Stomach smooth muscle (tissue), 2 donors: Measurements from ENCODE around the gene DLG2.

ENCODE experiments used
- H3K27ac ChIP-seq: one replicate; pipeline ENCODE4 v1.7.0; 2013; ENCODE audit warnings: mild to moderate bottlenecking, low read length, inconsistent platforms
- H3K27me3 ChIP-seq, 2 donors: one replicate each; pipeline ENCODE4 v1.7.0; 2013; ENCODE audit warnings: low read length in 2 of 2; ENCODE audit not compliant: insufficient read depth in 2 of 2, control insufficient read depth in 1 of 2
- H3K36me3 ChIP-seq, 2 donors: one replicate each; pipeline ENCODE4 v1.7.0; 2013; ENCODE audit warnings: low read length in 2 of 2; ENCODE audit not compliant: control insufficient read depth in 2 of 2, insufficient read depth in 2 of 2
- H3K4me1 ChIP-seq: one replicate; pipeline ENCODE4 v1.7.0; 2013; ENCODE audit warnings: low read length; ENCODE audit not compliant: control insufficient read depth, insufficient read depth
- H3K4me3 ChIP-seq, 2 donors: one replicate each; pipeline ENCODE4 v1.7.0; 2013; ENCODE audit warnings: low read length in 2 of 2
- H3K9ac ChIP-seq, 2 donors: one replicate each; pipeline ENCODE4 v1.7.0; 2013; ENCODE audit warnings: low read length in 2 of 2, mild to moderate bottlenecking in 1 of 2
- H3K9me3 ChIP-seq, 2 donors: one replicate each; pipeline ENCODE4 v1.7.0; 2013; ENCODE audit warnings: low read length in 2 of 2; ENCODE audit not compliant: control insufficient read depth in 2 of 2
- donor health status: healthy.
- donor health status: Pancreatic carcinoma.

Gene DLG2

DNA sequence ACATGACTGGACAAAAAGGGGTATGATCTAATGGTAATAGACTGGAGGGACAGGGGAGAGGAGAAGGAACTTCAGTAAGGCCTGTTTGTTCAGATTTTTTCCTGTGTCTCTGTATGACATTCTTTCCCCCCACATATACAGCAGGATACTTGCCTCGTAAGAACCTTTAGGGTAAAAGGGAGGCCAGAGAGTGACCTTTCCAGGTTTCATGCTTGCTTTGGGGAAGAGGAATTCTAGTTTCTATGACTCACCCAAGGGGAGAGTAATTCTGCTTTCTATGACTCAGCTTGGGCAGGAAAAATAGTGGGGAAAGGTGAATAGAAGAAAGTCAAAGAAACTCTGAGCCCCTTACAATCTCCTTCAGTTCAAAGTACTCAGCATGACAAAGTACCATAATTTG is 457.0 kb downstream of the DLG2 start:
- Histone ChIP-seq H3K9ac (no peak overlapping the region), H3K4me1 (no peaks in the 10 kb centered on the region), H3K4me3 (no peak overlapping the region), H3K27me3 (no peaks in the 10 kb centered on the region), H3K36me3 (no peaks in the 10 kb centered on the region), H3K9me3 (peaks cover 0 to 7% of the 10 kb centered on the region in 2 donors), H3K27ac (no peak overlapping the region)

- H3K9me3 ChIP-seq, result peaks cover 0 to 5% of the 10 kb centered on the region in 2 donors
These were observed 459.7 kb downstream of the DLG2 start for GRCh38 chr11:85167471-85167870.

GRCh38 chr11:85167038-85167437 is 460.1 kb downstream of the DLG2 start:
- Histone ChIP-seq H3K27me3 (no peaks in the 10 kb centered on the region), H3K9ac (no peak overlapping the region), H3K27ac (no peak overlapping the region), H3K36me3 (no peaks in the 10 kb centered on the region), H3K4me1 (no peaks in the 10 kb centered on the region), H3K4me3 (no peak overlapping the region), H3K9me3 (peaks cover 0 to 4% of the 10 kb centered on the region in 2 donors)

More at GRCh38 chr11:85167471-85167870, 459.7 kb downstream of the DLG2 start:
- H3K27ac ChIP-seq, result no peak overlapping the region
- H3K27me3 ChIP-seq, result no peaks in the 10 kb centered on the region
- no peak overlapping the region for H3K9ac ChIP-seq
- H3K36me3 ChIP-seq, result no peaks in the 10 kb centered on the region
- H3K4me3 ChIP-seq, result no peak overlapping the region
- no peaks in the 10 kb centered on the region for H3K4me1 ChIP-seq

- Histone ChIP-seq H3K27ac (no peak overlapping the region), H3K4me3 (no peak overlapping the region), H3K27me3 (no peaks in the 10 kb centered on the region), H3K9me3 (no peaks in the 10 kb centered on the region), H3K9ac (no peak overlapping the region), H3K4me1 (no peaks in the 10 kb centered on the region), H3K36me3 (no peaks in the 10 kb centered on the region)
These were observed 461.3 kb downstream of the DLG2 start for GRCh38 chr11:85165819-85166218.

- Histone ChIP-seq H3K4me3 (no peak overlapping the region), H3K9me3 (no peaks in the 10 kb centered on the region), H3K27ac (no peak overlapping the region), H3K27me3 (no peaks in the 10 kb centered on the region), H3K36me3 (no peaks in the 10 kb centered on the region), H3K9ac (no peak overlapping the region), H3K4me1 (no peaks in the 10 kb centered on the region)
These were observed 462.4 kb downstream of the DLG2 start for GRCh38 chr11:85164743-85165142.

GRCh38 chr11:85154294-85154693 is 472.9 kb downstream of the DLG2 start:
- Histone ChIP-seq H3K4me3 (no peak overlapping the region), H3K9ac (no peak overlapping the region), H3K27me3 (no peaks in the 10 kb centered on the region), H3K27ac (no peak overlapping the region), H3K4me1 (no peaks in the 10 kb centered on the region), H3K9me3 (peaks cover 0 to 3% of the 10 kb centered on the region in 2 donors), H3K36me3 (no peaks in the 10 kb centered on the region)

GRCh38 chr11:85137597-85137996 is 489.5 kb downstream of the DLG2 start:
- H3K36me3 ChIP-seq, result no peaks in the 10 kb centered on the region
- H3K27me3 ChIP-seq, result no peaks in the 10 kb centered on the region
- no peaks in the 10 kb centered on the region for H3K9me3 ChIP-seq
- no peaks in the 10 kb centered on the region for H3K4me1 ChIP-seq
- H3K4me3 ChIP-seq, result no peak overlapping the region
- no peak overlapping the region for H3K9ac ChIP-seq
- H3K27ac ChIP-seq, result no peak overlapping the region

GRCh38 chr11:85133636-85134035 is 493.5 kb downstream of the DLG2 start:
- no peaks in the 10 kb centered on the region for H3K36me3 ChIP-seq
- H3K27ac ChIP-seq, result no peak overlapping the region
- no peaks in the 10 kb centered on the region for H3K4me1 ChIP-seq
- no peaks in the 10 kb centered on the region for H3K9me3 ChIP-seq
- H3K9ac ChIP-seq, result no peak overlapping the region
- H3K27me3 ChIP-seq, result no peaks in the 10 kb centered on the region
- H3K4me3 ChIP-seq, result no peak overlapping the region

DNA sequence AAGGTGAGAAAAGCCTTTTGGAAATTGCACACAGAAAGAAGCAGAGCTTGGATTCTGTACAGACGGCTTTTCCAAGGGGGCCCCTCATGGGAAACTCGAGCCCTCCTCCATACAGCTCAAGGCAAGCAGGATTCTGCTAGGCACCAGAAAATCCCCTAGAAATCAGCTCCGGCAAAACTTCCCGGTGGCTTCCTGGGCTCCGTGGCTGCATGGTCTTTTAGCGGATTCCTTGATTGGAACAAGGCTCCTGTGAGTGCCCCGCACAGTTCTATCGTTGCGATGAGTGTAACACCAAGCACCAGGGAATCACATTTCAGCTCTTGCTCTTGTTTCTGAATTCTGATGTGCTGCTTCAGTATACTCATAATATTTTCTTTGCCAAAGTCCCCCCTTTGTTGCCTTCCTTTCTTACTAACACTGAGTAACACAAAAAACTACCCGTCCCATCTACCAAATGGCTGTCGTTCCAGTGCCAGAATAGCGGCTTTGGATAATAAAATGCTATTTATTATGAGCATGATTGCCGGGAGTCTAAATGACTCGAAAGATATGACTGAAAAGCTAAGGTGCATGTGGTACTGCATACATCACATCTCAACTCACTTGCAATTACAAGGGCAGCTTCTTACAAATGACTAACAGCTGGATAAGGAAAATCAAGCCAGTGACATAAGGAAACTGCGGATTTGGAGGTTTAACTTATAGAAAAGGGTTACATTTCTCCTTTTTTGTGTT is 494.1 kb downstream of the DLG2 start:
- no peaks in the 10 kb centered on the region for H3K4me1 ChIP-seq
- peak overlapping the region; percentile 36 to 44 for H3K4me3 ChIP-seq
- no peak overlapping the region for H3K9ac ChIP-seq
- H3K9me3 ChIP-seq, result no peaks in the 10 kb centered on the region
- no peaks in the 10 kb centered on the region for H3K36me3 ChIP-seq
- no peaks in the 10 kb centered on the region for H3K27me3 ChIP-seq
- no peak overlapping the region for H3K27ac ChIP-seq

GRCh38 chr11:85127349-85127748 is 499.8 kb downstream of the DLG2 start:
- Histone ChIP-seq H3K9ac (no peak overlapping the region), H3K27ac (no peak overlapping the region), H3K4me3 (no peak overlapping the region), H3K36me3 (no peaks in the 10 kb centered on the region), H3K27me3 (no peaks in the 10 kb centered on the region), H3K4me1 (no peaks in the 10 kb centered on the region), H3K9me3 (no peaks in the 10 kb centered on the region)

DNA sequence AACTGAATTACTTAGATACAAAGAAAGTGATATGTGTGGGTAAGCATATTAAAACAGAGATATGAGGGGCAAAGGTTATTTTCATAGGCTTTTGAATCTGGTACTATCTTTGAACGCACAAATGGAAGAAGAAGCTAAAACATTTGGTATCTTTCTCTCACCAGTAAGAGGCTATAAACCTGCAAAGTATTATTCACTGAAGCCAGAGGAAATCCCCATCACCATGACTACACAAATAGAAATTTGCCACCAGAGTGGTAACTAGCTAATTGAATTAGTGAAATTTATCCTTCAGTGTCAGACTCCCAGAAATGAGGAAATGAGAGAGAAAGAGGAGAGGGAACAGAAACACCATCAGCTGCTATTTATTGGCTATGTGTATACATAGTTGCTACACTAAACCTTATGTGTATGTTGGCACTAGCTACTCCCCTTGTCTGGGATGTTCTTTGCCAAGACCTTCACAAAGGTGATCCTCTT is 503.4 kb downstream of the DLG2 start:
- Histone ChIP-seq H3K27me3 (no peaks in the 10 kb centered on the region), H3K4me3 (no peak overlapping the region), H3K4me1 (no peaks in the 10 kb centered on the region), H3K9ac (no peak overlapping the region), H3K36me3 (no peaks in the 10 kb centered on the region), H3K27ac (no peak overlapping the region), H3K9me3 (no peaks in the 10 kb centered on the region)
